HL-60 (cell line): ENCODE data around the gene MCF2L2.

Experiments
- DNase-seq, 2 experiments: peaks; one replicate each; pipeline ENCODE4 v3.0.0-alpha.2; 2010 to 2020; ENCODE audit warnings: low read depth in 1 of 2, low spot score in 1 of 2
- H3K27ac ChIP-seq: fragments of 250-450 bp; sonication (Bioruptor Pico); replicated peaks from 2 replicates; pipeline ENCODE4 v1.5.1; 2020; ENCODE audit warnings: mild to moderate bottlenecking, moderate library complexity
- H3K27me3 ChIP-seq: fragments of 250-450 bp; sonication (Bioruptor Pico); 2 replicates; pipeline ENCODE4 v1.5.1; 2021; ENCODE audit warnings: mild to moderate bottlenecking, moderate library complexity; ENCODE audit not compliant: insufficient read depth, poor library complexity, severe bottlenecking
- H3K4me3 ChIP-seq: replicated peaks from 2 replicates; pipeline ENCODE4 v1.5.1; 2011; ENCODE audit warnings: mild to moderate bottlenecking, control low read depth, low read length; ENCODE audit not compliant: insufficient read depth
- CTCF ChIP-seq: IDR thresholded peaks from one replicate; pipeline ENCODE4 v1.5.1; 2011; ENCODE audit warnings: low read length, control low read depth, inconsistent platforms; ENCODE audit not compliant: insufficient read depth
- GABPA ChIP-seq: IDR thresholded peaks from 2 replicates; pipeline ENCODE4 v1.6.1; 2012; ENCODE audit warnings: low read depth
- POLR2AphosphoS5 ChIP-seq: IDR thresholded peaks from 2 replicates; pipeline ENCODE4 v1.6.1; 2012; ENCODE audit warnings: low read depth
- REST ChIP-seq: IDR thresholded peaks from 2 replicates; pipeline ENCODE4 v1.6.1; 2012; ENCODE audit warnings: low read depth; ENCODE audit not compliant: insufficient replicate concordance
- SPI1 ChIP-seq: IDR thresholded peaks from 2 replicates; pipeline ENCODE4 v1.6.1; 2012; ENCODE audit warnings: low read depth, mild to moderate bottlenecking, borderline replicate concordance

Gene MCF2L2

DNA sequence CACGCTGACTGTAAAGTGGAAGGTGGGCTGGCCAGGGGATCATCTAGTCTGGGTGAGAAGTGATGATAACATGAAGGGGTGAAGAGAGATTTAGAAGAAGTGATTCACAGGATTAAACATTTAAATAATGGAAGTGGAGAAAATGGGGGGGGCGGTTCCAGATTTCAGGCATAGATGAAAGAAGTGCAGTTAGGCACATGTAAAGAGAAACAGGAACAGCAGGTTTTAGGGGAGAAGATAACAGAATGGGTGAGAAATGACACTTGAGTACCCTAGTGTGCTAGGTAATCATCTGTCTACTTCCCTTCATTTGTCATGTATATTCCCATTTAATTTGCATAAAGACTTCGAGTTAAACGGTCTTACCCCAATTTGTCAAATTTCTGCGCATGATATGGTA lies 160.1 kb downstream of the MCF2L2 start:
- H3K27ac ChIP-seq, result no peak overlapping the region
- TF ChIP-seq GABPA, result no peak
- no peak for TF ChIP-seq CTCF
- no peak for TF ChIP-seq POLR2AphosphoS5
- no peak for TF ChIP-seq SPI1
- no peak for TF ChIP-seq REST
- no peaks in the 10 kb centered on the region for H3K27me3 ChIP-seq
- DNase-seq, result no peak
- no peak overlapping the region for H3K4me3 ChIP-seq

DNA sequence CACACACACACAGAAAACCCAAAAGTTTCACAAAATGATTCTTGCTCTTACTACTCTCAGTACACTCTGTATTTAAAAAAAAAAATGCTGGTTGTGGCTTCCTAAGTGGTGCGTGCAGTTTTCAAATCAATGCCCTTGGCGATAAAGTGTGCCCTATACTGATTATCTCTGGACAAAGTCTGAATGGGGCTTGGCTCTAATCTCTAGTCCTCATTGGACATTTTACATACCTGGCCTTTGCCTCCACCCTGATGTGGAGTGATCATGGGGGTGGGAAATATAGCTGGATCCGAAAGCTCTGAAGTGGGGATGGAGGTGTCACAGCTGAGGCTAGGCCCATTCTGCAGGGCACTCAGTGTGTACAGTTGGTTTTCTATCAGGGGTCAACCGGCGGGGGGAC lies 161.3 kb downstream of the MCF2L2 start:
- no peak for DNase-seq
- H3K27me3 ChIP-seq, result no peaks in the 10 kb centered on the region
- TF ChIP-seq CTCF, result no peak
- no peak for TF ChIP-seq REST
- TF ChIP-seq POLR2AphosphoS5, result no peak
- no peak for TF ChIP-seq GABPA
- no peak for TF ChIP-seq SPI1
- H3K27ac ChIP-seq, result no peak overlapping the region
- no peak overlapping the region for H3K4me3 ChIP-seq

DNA sequence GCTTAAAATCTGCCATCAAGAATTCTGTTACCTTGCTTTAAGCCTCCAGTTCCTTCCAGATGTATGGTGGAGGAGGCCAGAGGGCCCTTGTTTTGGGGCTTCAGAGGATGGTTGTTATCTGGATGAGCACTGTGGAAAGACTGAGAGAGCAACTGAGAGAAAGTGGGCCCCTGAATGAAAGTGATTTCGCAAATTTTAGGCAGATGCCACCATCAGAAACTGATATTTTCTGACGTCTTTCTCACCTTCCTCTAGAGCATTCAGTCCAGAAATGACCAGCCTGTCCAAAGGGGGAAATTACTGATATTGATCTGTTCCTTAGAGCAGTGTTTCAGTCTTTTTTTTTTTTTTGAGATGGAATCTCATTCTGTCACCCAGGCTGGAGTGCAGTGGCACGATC lies 162.0 kb downstream of the MCF2L2 start:
- H3K27me3 ChIP-seq, result no peaks in the 10 kb centered on the region
- no peak overlapping the region for H3K27ac ChIP-seq
- H3K4me3 ChIP-seq, result no peak overlapping the region

More for the DNA sequence above, 162.0 kb downstream of the MCF2L2 start:
- DNase-seq, result no peak
- TF ChIP-seq CTCF (no peak), GABPA (no peak), POLR2AphosphoS5 (no peak), REST (no peak), SPI1 (no peak)
